HG03135 (cell line): ENCODE data around the gene SAG.

Source experiments
- ATAC-seq: cut with Tn5 transposase; IDR thresholded peaks from one replicate; pipeline ENCODE4 v1.9.1; 2021; ENCODE audit warnings: mild to moderate bottlenecking, moderate library complexity; ENCODE audit not compliant: unreplicated experiment

The SAG gene

DNA sequence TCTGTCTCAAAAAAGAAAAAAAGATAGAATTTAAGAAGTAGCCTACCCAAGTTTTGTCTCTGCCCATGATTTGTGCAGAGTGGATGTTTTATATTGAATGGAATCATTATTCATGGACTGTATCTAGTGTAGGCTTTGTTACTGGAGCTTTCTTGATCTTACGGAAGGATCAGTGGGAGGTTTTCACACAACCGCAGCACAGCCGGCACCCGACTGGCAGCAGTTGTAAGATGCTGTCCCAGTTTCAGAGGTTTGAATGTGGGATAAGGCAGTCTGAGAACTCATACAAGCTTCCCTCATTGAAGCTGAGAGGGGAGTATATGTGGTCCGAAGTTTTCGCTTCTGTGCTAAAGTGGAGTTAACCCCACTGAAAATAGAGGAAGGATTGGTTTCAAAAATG, 19.7 kb upstream of the SAG start:
- no peak for ATAC-seq

DNA sequence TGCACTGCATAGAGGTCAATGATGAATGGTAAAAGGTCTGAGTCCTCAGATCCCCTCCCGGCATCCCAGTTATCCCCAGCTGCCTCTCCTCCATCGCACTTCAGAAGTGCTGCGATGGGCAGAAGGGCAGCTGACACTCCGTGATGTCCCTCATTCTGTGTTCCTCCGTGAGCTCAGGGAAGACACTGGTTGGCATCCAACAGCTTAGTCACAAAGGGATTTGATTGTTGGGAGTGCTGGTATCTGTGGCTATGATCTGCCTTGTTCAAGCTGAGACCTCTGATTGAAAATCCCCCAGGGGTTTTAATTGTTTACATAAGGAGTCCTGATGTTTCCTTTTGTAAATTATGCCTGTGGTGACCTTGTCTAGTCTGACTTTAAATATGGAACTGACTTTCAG, 19.0 kb upstream of the SAG start:
- no peak for ATAC-seq

- no peak for ATAC-seq
Measured at GRCh38 chr2:233289648-233290047, 18.0 kb upstream of the SAG start.

GRCh38 chr2:233290051-233290845, 17.4 kb upstream of the SAG start:
- ATAC-seq: no peak

DNA sequence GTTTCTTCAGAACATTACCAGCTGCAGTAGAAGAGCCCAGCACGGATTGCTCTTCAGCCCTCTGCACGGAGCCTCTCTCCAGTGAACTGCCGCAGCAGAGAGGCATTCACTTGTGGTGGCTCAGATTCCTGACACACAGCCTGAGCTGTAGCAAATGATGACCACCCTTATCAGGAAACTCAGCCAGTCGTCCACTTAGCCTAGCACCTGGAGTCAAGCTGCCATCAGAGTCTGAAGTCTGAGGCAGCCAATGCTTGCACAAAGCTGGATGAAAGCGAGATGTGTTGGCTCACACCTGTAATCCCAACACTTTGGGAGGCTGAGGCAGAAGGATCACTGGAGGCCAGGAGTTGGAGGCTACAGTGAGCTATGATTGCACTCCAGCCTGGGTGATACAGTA, 11.7 kb upstream of the SAG start:
- ATAC-seq: no peak

DNA sequence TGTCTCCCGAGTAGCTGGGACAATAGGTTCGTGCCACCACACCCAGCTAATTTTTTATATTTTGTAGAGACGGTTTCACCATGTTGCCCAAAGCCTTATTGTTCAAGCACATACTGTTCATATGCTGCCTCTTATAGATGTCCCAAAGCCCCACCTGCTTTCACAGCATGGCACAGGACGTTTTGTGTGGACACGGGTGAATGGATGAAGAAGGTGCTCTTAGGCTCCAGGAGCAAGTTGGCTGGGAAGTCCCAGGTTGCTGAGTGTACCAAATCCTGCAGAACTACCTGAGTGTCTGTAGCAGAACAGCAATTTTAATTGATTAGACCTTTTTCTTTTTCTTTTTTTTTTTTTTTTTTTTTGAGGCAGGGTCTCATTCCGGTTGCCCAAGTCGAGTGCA, 10.5 kb upstream of the SAG start:
- ATAC-seq: no peak

DNA sequence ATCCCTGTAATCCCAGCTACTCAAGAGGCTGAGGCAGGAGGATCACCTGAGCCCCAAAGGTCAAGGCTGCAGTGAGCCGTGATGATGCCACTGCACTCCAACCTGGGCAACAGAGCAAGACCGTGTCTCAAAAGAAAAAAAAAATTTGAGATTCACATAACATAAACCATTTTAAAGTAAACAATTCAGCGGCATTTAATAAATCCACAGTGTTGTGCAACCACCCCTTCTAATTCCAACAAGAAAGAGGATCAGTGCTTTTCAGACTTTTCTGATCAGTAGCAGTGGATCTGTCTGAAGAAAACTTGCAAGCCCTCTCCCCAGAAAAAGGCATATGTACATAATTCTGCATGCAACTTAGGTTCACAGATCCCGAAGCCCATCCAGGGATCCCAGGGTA, 7.2 kb upstream of the SAG start:
- no peak for ATAC-seq

DNA sequence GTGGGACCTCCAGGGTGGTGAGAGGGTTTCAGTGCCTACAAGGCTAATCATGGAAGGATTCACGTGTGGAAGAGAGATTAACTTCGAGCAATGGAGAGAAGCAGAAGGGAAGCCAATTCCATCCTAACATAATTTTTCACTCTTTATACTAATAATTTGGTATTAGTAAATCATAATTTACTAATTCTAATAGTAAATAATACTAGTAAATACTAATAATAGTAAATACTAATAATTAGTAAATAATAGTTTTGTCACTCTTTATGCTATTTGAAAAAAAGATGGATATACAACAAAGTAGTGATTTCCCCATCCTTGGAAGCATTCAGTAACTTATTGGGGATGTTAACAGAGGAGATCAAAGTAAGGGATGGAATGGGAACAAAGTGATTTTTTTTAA, 6.4 kb upstream of the SAG start:
- no peak for ATAC-seq

- ATAC-seq: no peak
Measured at GRCh38 chr2:233301811-233302210, 5.8 kb upstream of the SAG start.

- ATAC-seq: no peak
Measured at GRCh38 chr2:233303252-233303651, 4.4 kb upstream of the SAG start.

DNA sequence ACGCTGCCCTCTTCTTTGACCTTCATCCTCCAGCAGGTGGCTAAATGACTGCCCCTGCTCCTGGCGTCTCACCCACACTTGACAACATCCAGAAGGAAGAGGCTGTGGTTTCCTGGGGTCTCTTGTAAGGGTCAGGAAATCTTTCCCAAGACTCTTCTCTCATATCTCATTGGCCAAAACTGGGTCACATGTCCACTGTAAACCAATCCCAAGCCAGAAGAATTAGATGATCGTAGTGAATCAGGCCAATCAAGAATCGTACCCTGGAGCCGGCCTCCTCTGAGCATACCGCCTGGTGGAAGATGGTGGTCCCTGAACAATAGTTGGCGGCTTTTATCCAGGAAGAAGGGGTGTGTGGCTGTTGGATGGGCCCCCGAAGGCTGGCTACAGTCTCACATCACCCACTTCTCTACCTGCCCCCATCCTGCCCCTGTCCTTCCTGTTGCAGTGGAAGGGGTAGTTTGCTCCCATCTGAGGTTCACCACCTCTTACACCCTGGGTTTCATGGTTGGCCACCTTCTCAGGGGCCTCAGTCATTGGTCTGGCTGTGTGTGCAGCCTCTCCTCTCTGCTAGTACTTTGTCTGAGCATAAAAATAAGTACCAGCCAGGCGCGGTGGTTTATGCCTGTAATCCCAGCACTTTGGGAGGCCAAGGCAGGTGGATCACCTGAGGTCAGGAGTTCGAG, 3.8 kb downstream of the SAG start:
- no peak for ATAC-seq

DNA sequence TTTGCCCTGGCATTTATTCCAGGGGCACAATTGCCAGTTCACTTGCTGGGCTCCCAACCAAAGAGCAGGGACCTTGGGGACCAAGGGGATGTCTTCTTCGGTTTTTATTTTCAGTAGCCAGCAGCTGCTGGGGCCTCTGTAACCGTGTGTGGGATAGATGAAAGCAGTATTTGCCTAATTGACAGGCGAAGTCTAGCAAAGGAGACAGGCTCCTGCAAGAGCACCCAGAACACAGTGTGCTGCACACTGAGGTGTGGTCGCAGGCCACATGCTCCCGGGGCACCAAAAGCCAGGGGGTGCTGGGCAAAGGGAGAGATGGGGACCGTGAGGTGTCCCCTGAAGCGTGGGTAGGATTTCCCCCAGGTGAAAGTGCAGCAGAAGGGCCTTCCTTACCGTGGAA, 5.3 kb downstream of the SAG start:
- ATAC-seq: no peak

DNA sequence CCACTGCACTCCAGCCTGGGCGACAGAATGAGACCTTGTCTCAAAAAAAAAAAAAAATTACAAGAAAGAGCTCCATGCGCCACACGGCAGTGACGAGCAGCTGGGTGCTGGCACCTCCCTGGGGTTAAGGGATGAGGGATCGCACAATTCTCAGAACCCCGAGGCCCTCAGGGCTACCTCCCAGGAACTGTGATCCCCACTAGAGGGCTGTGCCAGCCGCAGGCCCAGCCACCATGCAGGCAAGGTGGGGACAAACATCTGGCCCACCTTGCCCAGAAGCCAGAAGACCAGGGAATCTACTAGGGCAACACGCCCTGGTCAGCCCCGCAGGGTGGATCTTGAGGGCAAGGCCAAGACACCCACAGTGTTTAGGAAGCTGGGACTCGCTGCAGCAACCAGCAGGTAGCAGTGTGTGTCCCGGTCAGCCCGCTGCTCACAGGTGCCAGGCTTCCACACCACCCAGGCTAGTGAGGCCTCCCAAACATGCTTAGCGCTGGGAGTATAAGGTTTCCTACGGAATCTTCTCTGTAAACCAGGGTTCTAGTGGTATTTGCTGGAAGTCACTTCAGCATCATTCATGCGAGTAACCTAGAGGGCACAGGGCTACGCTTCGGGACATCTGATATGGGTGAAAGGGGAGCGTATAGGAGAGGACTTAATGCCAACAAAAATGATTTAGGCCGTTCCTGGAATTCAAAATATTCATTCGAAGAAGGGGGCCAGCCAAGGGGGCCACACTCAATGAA, 6.7 kb downstream of the SAG start:
- no peak for ATAC-seq

DNA sequence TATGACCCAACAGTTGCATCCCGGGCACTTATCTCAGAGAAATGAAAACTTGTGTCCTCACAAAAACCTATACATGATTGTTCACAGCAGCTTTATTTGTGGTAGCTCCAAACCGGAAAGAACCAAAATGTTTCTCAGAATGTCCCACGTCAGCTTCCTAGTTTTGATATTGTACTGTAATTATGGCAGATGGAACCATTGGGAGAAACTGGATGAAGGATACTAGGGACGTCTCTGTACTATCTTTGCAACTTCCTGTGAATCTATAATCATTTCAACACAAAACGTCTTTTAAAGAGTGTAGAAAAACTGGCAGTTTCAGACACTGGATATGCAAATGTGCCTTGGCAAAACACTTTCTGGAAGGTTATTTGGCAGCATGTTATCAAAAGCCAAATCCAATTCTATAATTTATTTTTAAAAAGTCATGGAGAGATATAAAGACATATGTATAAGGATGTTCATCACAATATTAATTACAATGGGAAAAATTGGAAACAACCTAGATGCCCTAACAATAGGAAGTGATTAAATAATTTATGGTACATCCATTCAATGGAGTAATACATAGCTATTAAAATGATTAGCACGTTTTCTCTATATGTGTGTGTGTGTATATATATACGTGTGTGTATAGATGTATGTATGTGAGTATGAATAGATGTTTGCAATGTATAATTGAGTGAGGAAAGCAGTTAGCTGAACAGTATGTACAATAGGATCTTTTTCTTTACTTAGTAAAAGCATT, 9.8 kb downstream of the SAG start:
- ATAC-seq: no peak

DNA sequence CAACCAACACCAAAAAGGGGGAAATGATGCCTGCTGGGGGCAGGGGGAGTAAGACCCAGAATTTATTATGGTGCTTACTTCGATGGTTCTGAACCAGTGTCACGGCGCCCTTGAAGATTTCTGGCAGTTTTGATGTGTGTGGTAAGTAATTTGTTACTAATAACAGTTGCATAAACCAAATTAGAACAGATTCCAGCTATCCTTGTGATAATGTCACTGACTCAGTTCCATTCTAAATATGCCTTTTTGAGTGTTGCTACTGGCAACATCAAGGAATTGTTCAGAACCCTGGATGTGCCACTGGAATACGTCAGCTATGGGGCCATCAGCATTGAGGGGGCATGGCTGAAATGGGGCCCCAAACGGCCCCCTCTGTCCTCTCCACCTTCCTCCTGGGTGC, 11.6 kb downstream of the SAG start:
- ATAC-seq: no peak

DNA sequence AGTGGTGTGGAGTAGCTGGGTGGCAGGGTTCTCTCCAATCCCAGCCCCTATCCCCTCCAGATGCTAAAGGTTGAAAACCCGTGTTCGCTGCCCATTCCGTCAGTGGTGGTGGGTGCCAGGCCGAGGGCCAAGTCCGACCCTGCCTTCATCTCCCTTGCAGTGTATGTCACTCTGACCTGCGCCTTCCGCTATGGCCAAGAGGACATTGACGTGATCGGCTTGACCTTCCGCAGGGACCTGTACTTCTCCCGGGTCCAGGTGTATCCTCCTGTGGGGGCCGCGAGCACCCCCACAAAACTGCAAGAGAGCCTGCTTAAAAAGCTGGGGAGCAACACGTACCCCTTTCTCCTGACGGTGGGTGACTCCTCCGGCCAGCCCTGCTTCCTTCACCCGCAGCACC, 12.9 kb downstream of the SAG start:
- ATAC-seq: no peak

GRCh38 chr2:233321166-233321565, 13.6 kb downstream of the SAG start:
- no peak for ATAC-seq

DNA sequence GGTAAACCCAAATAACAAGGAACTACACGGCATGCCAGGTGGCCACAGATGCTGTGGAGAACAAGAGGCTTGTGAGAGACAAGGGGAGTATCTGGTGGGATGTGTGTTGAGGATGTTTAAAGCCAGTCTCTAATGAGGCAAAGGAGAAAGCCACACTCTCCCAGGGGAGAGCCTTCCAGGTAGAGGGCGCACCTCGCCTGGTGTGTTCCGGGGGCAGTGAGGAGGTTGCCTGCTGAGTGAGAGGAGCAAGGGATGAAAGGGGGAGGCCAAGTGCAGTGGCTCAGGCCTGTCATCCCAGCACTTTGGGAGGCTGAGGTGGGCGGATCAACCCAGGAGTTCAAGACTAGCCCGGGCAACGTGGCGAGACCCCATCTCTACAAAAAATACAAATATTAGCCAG, 16.2 kb downstream of the SAG start:
- ATAC-seq: no peak

GRCh38 chr2:233325256-233325655, 17.6 kb downstream of the SAG start:
- ATAC-seq: no peak

DNA sequence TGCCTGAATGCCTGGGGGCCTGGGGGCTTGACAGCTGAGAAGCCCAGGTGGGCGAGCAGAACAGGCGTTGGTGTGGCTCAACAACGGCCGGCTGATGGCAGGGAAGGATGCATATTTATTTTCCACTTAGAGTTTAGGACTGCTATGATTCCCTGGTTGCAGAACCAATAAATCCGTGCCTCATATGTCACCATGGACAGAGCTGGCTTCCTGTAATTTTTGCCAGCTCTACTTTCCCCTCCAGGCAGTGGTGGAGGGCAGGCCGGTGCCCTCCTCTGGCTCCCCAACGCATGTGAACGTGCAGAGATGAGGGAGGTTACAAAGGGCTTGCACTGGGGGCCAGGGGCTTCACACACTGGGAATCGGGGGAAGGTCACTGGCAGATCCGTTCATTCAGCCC, 18.2 kb downstream of the SAG start:
- no peak for ATAC-seq

DNA sequence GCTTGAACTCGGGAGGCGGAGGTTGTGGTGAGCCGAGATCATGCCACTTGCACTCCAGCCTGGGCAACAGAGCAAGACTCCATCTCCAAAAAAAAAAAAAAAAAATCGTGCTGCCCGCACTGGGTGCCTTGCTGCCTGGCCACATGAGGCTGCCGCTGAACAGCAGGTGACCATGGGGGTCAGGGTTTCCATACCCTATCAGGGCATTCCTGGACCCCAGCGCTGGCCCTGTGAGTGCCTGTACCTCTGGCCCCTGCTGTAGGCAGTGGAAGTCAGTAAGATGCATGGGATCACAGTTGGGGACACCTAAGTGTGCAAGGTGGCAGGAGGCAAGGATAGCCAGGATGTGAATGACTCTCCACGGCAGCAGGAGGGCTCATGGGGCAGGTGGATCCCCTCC, 18.9 kb downstream of the SAG start:
- no peak for ATAC-seq
